Prostate gland (tissue), 2 donors: ENCODE measurements around the gene DIPK1A. TPM values are rescaled to one million over a fixed set of nuclear protein-coding genes. Genes with fewer than 3 reads are reported as not detected.

Experiments
- DNase-seq: peaks from one replicate; pipeline ENCODE4 v3.0.0-alpha.2; 2019; ENCODE audit warnings: low spot score
- H3K27ac ChIP-seq, 2 donors: fragments of 200-600 bp; sonication (generic); 2 replicates each; pipeline ENCODE4 v1.5.1; 2017 to 2019
- H3K27me3 ChIP-seq: fragments of 200-600 bp; sonication (generic); replicated peaks from 2 replicates; pipeline ENCODE4 v1.5.1; 2019; ENCODE audit not compliant: insufficient read depth
- H3K36me3 ChIP-seq, 2 donors: fragments of 200-600 bp; sonication (generic); 1 replicate in 1 of 2; 2 replicates in 1 of 2; pipeline versions ENCODE4 v1.5.1 to v1.8.1; 2017 to 2019
- H3K4me1 ChIP-seq: fragments of 200-600 bp; sonication (generic); replicated peaks from 2 replicates; pipeline ENCODE4 v1.5.1; 2019
- H3K4me3 ChIP-seq, 2 donors: fragments of 200-600 bp; sonication (generic); 2 replicates each; pipeline ENCODE4 v1.5.1; 2017 to 2019
- H3K9me3 ChIP-seq: fragments of 200-600 bp; sonication (generic); 2 replicates; pipeline ENCODE4 v1.5.1; 2017
- POLR2A ChIP-seq: fragments of 450-650 bp; IDR thresholded peaks from one replicate; pipeline ENCODE4 v1.6.1; 2016; ENCODE audit warnings: antibody characterized with exemption, mild to moderate bottlenecking
- POLR2AphosphoS5 ChIP-seq: sonication (generic); formaldehyde crosslinking; IDR thresholded peaks from one replicate; pipeline ENCODE4 v1.6.1; 2017; ENCODE audit warnings: antibody characterized with exemption
- WGBS: methylation state at CpG from one replicate; pipeline ENCODE4 v1.1.5; 2018; 5-methylcytosine and 5-hydroxymethylcytosine counted together
- intact Hi-C: fragments of 100-400 bp; cut with DNase I; formaldehyde crosslinking; loops from one replicate; pipeline ENCODE4 v1.14.2; 2022
- total RNA-seq, 2 donors: library from RNA; depleted of rRNA; stranded (reverse); fragments of >200 nt; gene quantifications; one replicate each; pipeline ENCODE4 v1.1.0, GENCODE V29; 2016
- TF ChIP-seq, protein P1 (sequence below), 4 experiments: fragments of 200-600 bp in 2 of 4; fragments of 450-650 bp in 2 of 4; sonication (generic) in 2 of 4; IDR thresholded peaks; 1 replicate in 3 of 4; 2 replicates in 1 of 4; pipeline ENCODE4 v1.5.1; 2016 to 2019; ENCODE audit warnings: antibody characterized with exemption in 4 of 4, mild to moderate bottlenecking in 2 of 4, moderate library complexity in 2 of 4

Gene DIPK1A
- total RNA-seq, 2 donors from 2014 or later: 9.2 to 22.2 TPM

DNA sequence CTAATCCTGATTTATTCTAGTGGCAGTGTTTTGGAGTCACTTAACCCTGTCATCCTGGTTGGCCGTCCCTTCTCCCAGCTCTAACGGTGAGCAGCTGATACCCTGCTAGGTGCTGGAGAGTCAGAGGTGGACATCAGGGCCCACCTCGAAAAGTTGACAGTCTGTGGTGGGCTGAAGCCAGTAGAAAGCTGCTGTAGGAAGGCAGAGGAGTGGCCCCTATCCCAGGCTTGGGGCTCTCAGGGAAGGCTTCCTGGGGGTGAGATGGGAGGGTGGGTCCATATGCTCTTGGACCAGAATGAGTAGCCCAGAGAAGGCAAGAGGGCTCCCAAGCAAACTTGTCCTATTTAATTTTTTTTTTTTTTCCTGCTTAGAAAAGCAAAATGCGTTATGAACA lies 129.9 kb downstream of the DIPK1A start:
- DNase-seq: no peak
- Histone ChIP-seq H3K4me3 (peak overlapping the region in 1 of 2 donors; percentile 94), H3K4me1 (peaks cover 16% of the 10 kb centered on the region), H3K9me3 (no peaks in the 10 kb centered on the region), H3K36me3 (no peaks in the 10 kb centered on the region), H3K27me3 (no peaks in the 10 kb centered on the region), H3K27ac (no peak overlapping the region)
- TF ChIP-seq POLR2AphosphoS5 (no peak), POLR2A (no peak)
- TF ChIP-seq, protein P1, sequence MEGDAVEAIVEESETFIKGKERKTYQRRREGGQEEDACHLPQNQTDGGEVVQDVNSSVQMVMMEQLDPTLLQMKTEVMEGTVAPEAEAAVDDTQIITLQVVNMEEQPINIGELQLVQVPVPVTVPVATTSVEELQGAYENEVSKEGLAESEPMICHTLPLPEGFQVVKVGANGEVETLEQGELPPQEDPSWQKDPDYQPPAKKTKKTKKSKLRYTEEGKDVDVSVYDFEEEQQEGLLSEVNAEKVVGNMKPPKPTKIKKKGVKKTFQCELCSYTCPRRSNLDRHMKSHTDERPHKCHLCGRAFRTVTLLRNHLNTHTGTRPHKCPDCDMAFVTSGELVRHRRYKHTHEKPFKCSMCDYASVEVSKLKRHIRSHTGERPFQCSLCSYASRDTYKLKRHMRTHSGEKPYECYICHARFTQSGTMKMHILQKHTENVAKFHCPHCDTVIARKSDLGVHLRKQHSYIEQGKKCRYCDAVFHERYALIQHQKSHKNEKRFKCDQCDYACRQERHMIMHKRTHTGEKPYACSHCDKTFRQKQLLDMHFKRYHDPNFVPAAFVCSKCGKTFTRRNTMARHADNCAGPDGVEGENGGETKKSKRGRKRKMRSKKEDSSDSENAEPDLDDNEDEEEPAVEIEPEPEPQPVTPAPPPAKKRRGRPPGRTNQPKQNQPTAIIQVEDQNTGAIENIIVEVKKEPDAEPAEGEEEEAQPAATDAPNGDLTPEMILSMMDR (IDR thresholded peaks at IDR 0.05): no peak
- WGBS: 48% methylated on average over 4 of the region's 4 CpGs
- intact Hi-C loops: loop anchor here (5.0 kb wide), 1 partner anchor 49 kb away; no protein-coding TSS in a partner anchor

DNA sequence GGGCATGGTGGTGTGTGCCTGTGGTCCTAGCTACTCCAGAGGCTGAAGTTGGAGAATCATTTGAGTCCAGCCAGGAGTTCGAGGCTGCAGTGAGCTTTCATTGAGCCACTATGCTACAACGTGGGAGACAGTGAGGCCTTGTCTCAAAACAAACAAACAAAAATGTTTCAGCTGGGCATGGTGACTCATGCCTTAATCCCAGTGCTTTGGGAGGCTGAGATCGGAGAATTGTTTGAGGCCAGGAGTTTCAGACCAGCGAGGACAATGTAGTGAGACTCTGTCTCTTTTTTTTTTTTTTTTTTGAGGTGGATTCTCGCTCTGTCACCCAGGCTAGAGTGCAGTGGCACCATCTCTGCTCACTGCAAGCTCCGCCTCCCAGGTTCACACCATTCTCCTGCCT lies 134.5 kb downstream of the DIPK1A start:
- intact Hi-C loops: no loop called here
- H3K27ac ChIP-seq: no peak overlapping the region
- no peaks in the 10 kb centered on the region for H3K36me3 ChIP-seq
- H3K4me1 ChIP-seq: no peaks in the 10 kb centered on the region
- H3K9me3 ChIP-seq: no peaks in the 10 kb centered on the region
- H3K4me3 ChIP-seq: no peak overlapping the region
- DNase-seq: no peak
- TF ChIP-seq POLR2AphosphoS5: no peak
- TF ChIP-seq, protein P1 (IDR thresholded peaks at IDR 0.05): no peak
- no CpG with 5 or more reads among the region's 6 CpGs for whole genome bisulfite sequencing
- H3K27me3 ChIP-seq: no peaks in the 10 kb centered on the region

DNA sequence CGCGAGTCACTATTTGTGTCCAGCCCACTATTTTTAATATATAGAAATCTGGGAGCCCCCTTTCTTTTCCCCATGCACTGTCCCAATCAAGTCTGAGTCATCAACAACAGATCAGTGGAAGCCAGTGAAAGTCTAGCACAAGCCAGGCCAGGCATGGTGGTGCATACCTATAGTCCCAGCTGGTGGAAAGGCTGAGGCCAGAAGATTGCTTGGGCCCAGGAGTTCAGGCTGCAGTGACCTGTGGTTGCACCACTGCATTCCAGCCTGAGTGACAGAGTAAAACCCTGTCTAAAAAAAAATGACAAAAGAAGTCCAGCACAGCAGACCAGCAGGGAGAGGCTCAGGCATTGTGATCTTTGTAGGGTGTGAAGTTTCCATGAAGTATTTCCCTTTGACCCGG lies 138.4 kb downstream of the DIPK1A start:
- Histone ChIP-seq H3K36me3 (no peaks in the 10 kb centered on the region), H3K27me3 (no peaks in the 10 kb centered on the region), H3K9me3 (no peaks in the 10 kb centered on the region), H3K27ac (no peak overlapping the region), H3K4me3 (no peak overlapping the region), H3K4me1 (no peaks in the 10 kb centered on the region)
- WGBS: 84% methylated on average over 3 of the region's 3 CpGs
- no peak for DNase-seq
- TF ChIP-seq POLR2A (no peak), POLR2AphosphoS5 (no peak)
- TF ChIP-seq, protein P1 (IDR thresholded peaks at IDR 0.05): no peak
- intact Hi-C loops: no loop called here

DNA sequence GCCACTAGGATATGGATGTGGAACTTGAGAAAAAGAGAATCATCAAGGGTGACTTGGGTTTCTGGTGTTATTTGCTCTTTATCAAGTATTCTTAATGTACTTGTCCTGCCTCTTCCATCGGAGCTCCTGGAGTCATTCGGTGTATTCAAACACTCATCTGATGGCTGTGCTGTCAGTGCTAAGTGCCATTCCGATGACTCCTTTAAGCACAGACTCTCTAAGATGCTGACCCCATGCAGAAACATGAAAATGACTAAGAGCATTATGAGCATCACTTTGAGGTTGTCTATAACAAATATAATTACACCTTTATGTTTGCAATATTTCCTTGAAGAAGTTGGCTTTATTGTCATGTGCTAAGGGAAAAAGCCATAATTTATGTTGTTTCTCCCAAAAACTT lies 140.7 kb downstream of the DIPK1A start:
- H3K27me3 ChIP-seq: no peaks in the 10 kb centered on the region
- no peak overlapping the region for H3K27ac ChIP-seq
- H3K4me1 ChIP-seq: no peaks in the 10 kb centered on the region
- DNase-seq: no peak
- WGBS: 89% methylated on average over 3 of the region's 3 CpGs
- TF ChIP-seq POLR2AphosphoS5: no peak
- TF ChIP-seq POLR2A: no peak
- TF ChIP-seq, protein P1 (IDR thresholded peaks at IDR 0.05): no peak
- no peak overlapping the region for H3K4me3 ChIP-seq
- intact Hi-C loops: no loop called here
- no peaks in the 10 kb centered on the region for H3K36me3 ChIP-seq
- no peaks in the 10 kb centered on the region for H3K9me3 ChIP-seq

DNA sequence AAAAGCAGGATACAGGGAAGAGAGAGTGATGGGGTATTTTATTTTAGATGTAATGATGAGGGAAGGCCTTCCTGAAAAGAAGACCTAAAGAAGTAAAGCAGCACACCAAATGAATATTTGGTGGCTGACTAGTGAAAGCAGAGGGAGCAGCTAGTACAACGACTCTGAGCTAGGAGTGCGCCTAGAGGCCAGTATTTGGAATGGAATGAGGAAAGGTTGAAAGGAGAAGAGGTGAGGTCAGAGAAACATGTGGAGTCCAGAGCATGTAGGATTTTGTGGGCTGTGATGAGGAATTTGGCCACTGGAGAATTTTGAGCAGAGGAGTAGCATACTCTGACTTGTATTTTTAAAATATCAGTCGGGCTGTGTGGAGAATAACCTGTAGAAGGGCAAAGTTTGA lies 141.2 kb downstream of the DIPK1A start:
- Histone ChIP-seq H3K36me3 (no peaks in the 10 kb centered on the region), H3K27me3 (no peaks in the 10 kb centered on the region), H3K4me1 (no peaks in the 10 kb centered on the region), H3K9me3 (no peaks in the 10 kb centered on the region), H3K27ac (no peak overlapping the region), H3K4me3 (no peak overlapping the region)
- WGBS: 71% methylated on average over 3 of the region's 3 CpGs
- intact Hi-C loops: no loop called here
- no peak for DNase-seq
- TF ChIP-seq, protein P1 (IDR thresholded peaks at IDR 0.05): no peak
- TF ChIP-seq POLR2A (no peak), POLR2AphosphoS5 (no peak)
